Esophagus muscularis mucosa (tissue), 3 donors: ENCODE data around the gene IFI27L2.

ENCODE experiments used
- POLR2A ChIP-seq: fragments of 450-650 bp; IDR thresholded peaks from one replicate; pipeline ENCODE4 v1.6.1; 2017; ENCODE audit warnings: antibody characterized with exemption, moderate library complexity, mild to moderate bottlenecking, low read depth
- TF ChIP-seq, protein P1 (sequence below), 3 experiments: fragments of 200-600 bp in 2 of 3; fragments of 450-650 bp in 1 of 3; sonication (generic) in 2 of 3; IDR thresholded peaks; one replicate each; pipeline ENCODE4 v1.5.1; 2017 to 2019; ENCODE audit warnings: antibody characterized with exemption in 3 of 3, mild to moderate bottlenecking in 2 of 3, moderate library complexity in 1 of 3

- TF ChIP-seq, protein P1, sequence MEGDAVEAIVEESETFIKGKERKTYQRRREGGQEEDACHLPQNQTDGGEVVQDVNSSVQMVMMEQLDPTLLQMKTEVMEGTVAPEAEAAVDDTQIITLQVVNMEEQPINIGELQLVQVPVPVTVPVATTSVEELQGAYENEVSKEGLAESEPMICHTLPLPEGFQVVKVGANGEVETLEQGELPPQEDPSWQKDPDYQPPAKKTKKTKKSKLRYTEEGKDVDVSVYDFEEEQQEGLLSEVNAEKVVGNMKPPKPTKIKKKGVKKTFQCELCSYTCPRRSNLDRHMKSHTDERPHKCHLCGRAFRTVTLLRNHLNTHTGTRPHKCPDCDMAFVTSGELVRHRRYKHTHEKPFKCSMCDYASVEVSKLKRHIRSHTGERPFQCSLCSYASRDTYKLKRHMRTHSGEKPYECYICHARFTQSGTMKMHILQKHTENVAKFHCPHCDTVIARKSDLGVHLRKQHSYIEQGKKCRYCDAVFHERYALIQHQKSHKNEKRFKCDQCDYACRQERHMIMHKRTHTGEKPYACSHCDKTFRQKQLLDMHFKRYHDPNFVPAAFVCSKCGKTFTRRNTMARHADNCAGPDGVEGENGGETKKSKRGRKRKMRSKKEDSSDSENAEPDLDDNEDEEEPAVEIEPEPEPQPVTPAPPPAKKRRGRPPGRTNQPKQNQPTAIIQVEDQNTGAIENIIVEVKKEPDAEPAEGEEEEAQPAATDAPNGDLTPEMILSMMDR (IDR thresholded peaks at IDR 0.05): no peak
- no peak for TF ChIP-seq POLR2A
Observed at GRCh38 chr14:94163796-94164195, 34.4 kb upstream of the IFI27L2 start.
